Breast epithelium (tissue), 3 donors: Measurements from ENCODE around the gene BCL2L1.

Experiments
- POLR2A ChIP-seq: fragments of 450-650 bp; IDR thresholded peaks from one replicate; pipeline ENCODE4 v1.6.1; 2016; ENCODE audit warnings: antibody characterized with exemption, mild to moderate bottlenecking, moderate library complexity
- POLR2AphosphoS5 ChIP-seq, 3 donors: sonication (generic); formaldehyde crosslinking; IDR thresholded peaks; one replicate each; pipeline ENCODE4 v1.6.1; 2017; ENCODE audit warnings: antibody characterized with exemption in 3 of 3
- TF ChIP-seq, protein P1 (sequence below), 3 donors: fragments of 450-650 bp; IDR thresholded peaks; one replicate each; pipeline ENCODE4 v1.5.1; 2016 to 2017; ENCODE audit warnings: antibody characterized with exemption in 3 of 3, mild to moderate bottlenecking in 3 of 3, moderate library complexity in 3 of 3

DNA sequence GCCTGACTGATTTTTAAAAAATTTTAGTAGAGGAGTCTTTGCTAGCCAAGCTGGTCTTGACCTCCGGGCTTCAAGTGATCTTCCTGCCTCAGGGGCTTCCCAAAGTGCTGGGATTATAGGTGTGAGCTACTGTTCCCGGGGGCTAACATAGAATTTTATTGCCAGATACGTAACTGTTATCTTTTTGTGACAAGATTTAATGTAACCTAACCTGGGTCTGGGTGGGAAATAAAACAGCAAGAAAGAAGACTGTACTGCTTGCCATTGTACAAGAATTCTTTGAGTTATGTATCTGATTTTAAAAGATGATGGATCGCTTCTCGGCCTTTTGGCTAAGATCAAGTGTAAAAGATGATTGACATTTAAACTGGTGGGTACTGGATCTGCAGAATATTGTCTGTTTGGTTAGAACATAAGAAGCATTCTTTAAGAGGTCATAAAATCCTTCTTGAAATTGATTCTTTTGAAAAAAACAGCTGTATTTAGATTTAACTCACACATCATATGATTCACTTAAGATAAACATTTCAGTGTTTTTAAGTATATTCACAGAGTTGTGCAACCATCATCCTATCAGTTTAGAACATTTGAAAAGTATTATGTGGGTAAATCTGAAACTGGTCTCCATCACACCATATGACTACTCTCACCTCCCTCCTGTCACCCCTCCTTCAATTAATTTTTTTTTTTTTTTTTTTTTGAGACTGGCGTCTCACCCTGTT lies 38.0 kb upstream of the BCL2L1 start:
- TF ChIP-seq, protein P1, sequence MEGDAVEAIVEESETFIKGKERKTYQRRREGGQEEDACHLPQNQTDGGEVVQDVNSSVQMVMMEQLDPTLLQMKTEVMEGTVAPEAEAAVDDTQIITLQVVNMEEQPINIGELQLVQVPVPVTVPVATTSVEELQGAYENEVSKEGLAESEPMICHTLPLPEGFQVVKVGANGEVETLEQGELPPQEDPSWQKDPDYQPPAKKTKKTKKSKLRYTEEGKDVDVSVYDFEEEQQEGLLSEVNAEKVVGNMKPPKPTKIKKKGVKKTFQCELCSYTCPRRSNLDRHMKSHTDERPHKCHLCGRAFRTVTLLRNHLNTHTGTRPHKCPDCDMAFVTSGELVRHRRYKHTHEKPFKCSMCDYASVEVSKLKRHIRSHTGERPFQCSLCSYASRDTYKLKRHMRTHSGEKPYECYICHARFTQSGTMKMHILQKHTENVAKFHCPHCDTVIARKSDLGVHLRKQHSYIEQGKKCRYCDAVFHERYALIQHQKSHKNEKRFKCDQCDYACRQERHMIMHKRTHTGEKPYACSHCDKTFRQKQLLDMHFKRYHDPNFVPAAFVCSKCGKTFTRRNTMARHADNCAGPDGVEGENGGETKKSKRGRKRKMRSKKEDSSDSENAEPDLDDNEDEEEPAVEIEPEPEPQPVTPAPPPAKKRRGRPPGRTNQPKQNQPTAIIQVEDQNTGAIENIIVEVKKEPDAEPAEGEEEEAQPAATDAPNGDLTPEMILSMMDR (IDR thresholded peaks at IDR 0.05), result no peak
- no peak for TF ChIP-seq POLR2A
- no peak for TF ChIP-seq POLR2AphosphoS5 (IDR thresholded peaks at IDR 0.05)
